Cardiac fibroblast (primary cell): ENCODE data around the gene PHLDB3.
"Not testable (repeated sequence)": the region's sequence is repeated elsewhere in the genome, so short reads cannot be mapped to it uniquely, and the experiment has no call there.

Experiments used
- DNase-seq, 2 donors: peaks; one replicate each; pipeline versions ENCODE4 v3.0.0 to v3.0.0-alpha.2; 2010; ENCODE audit warnings: low read depth in 2 of 2
- H3K4me3 ChIP-seq, 2 donors: replicated peaks in 1 of 2; 1 replicate in 1 of 2; 2 replicates in 1 of 2; pipeline ENCODE4 v1.5.1; 2011; ENCODE audit warnings: low read depth in 2 of 2, low read length in 2 of 2, mild to moderate bottlenecking in 2 of 2, moderate library complexity in 1 of 2
- TF ChIP-seq, protein P1 (sequence below): IDR thresholded peaks from one replicate; pipeline ENCODE4 v1.5.1; 2011; ENCODE audit warnings: low read depth, mild to moderate bottlenecking, low read length, inconsistent platforms

The PHLDB3 gene

DNA sequence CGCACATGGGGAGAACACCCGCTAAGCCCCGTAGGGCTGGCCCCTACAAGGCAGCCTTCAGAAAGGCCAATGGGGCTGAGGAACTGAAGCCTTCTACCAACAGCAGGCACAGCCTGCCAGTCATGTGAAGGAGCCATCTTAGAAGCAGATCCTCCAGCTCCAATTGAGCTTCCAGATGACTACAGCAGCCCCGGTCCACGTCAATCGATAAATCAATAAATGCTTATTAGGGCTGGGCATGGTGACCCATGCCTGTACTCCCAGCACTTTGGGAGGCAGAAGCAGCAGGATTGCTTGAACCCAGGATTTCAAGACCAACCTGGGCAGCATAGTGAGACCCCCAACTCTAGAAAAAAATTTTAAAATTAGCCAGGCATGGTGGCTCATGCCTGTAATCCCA lies 66.8 kb downstream of the PHLDB3 start:
- TF ChIP-seq, protein P1, sequence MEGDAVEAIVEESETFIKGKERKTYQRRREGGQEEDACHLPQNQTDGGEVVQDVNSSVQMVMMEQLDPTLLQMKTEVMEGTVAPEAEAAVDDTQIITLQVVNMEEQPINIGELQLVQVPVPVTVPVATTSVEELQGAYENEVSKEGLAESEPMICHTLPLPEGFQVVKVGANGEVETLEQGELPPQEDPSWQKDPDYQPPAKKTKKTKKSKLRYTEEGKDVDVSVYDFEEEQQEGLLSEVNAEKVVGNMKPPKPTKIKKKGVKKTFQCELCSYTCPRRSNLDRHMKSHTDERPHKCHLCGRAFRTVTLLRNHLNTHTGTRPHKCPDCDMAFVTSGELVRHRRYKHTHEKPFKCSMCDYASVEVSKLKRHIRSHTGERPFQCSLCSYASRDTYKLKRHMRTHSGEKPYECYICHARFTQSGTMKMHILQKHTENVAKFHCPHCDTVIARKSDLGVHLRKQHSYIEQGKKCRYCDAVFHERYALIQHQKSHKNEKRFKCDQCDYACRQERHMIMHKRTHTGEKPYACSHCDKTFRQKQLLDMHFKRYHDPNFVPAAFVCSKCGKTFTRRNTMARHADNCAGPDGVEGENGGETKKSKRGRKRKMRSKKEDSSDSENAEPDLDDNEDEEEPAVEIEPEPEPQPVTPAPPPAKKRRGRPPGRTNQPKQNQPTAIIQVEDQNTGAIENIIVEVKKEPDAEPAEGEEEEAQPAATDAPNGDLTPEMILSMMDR: no peak
- no peak overlapping the region for H3K4me3 ChIP-seq
- no peak for DNase-seq

DNA sequence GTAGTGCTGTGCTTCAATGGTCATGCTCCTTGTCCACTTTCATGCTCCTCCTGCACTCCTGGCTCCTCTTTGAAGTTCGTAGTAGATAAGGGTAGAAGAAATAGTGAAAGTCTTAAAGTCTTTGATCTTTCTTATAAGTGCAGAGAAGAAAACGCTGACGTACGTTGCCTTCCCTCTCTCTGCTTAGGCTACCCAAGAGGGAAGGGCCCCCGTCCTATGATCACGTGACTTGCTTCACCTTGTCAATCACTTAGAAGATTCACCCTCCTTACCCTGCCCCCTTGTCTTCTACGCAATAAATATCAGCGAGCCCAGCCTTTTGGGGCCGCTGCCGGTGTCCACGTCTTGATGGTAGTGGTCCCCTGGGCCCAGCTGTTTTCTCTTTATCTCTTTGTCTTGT lies 67.3 kb downstream of the PHLDB3 start:
- DNase-seq, H3K4me3 ChIP-seq: not testable (repeated sequence)

DNA sequence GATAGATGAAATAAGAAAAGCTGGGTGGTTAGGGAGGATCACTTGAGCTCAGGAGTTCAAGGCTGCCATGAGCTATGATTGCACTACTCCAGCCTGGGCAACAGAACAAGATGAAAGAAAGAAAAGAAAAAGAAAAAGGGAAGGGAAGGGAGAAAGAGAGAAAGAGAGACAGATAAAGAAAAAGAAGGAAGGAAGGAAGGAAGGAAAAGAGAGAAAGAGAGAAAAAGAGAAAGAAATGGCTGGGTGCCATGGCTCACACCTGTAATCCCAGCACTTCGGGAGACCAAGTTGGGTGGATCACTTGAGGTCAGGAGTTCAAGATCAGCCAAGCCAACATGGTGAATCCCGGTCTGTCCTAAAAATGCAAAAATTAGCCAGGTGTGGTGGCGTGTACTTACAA lies 68.8 kb downstream of the PHLDB3 start:
- DNase-seq: no peak
- TF ChIP-seq, protein P1: no peak
- H3K4me3 ChIP-seq: no peak overlapping the region

DNA sequence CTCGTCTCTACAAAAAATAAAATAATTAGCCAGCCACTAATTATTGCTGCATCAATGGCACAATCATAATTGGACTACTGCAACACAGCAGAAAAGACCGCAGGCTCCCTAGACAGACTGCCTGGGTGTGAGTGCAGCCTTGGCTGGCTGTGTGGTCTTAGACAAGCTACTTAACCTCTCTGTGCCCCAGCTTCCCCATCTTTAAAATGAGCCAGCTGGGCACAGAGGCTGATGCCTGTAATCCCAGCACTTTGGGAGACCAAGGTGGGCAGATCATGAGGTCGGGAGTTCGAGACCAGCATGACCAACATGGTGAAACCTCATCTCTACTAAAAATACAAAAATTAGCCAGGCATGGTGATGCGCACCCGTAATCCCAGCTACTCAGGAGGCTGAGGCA lies 70.9 kb downstream of the PHLDB3 start:
- H3K4me3 ChIP-seq: no peak overlapping the region
- TF ChIP-seq, protein P1: no peak
- no peak for DNase-seq

GRCh38 chr19:43433358-43433673 lies 71.2 kb downstream of the PHLDB3 start:
- no peak overlapping the region for H3K4me3 ChIP-seq
- no peak for DNase-seq
- TF ChIP-seq, protein P1: no peak

- TF ChIP-seq, protein P1: no peak
- no peak for DNase-seq
- no peak overlapping the region for H3K4me3 ChIP-seq
Observed at GRCh38 chr19:43430976-43431375, 73.6 kb downstream of the PHLDB3 start.

- TF ChIP-seq, protein P1: peak; percentile 11
- H3K4me3 ChIP-seq: no peak overlapping the region
- DNase-seq: peak; percentile 8 to 48
Observed at GRCh38 chr19:43430142-43430710, 74.3 kb downstream of the PHLDB3 start.
